ENCODE results near the gene FCN1. TPM values are rescaled to one million over a fixed set of nuclear protein-coding genes. Genes with fewer than 3 reads are reported as not detected.

Gene FCN1
- total RNA-seq, 4 donors from 2014 or later: 0.72 to 2.9 (median 1.1) TPM

DNA sequence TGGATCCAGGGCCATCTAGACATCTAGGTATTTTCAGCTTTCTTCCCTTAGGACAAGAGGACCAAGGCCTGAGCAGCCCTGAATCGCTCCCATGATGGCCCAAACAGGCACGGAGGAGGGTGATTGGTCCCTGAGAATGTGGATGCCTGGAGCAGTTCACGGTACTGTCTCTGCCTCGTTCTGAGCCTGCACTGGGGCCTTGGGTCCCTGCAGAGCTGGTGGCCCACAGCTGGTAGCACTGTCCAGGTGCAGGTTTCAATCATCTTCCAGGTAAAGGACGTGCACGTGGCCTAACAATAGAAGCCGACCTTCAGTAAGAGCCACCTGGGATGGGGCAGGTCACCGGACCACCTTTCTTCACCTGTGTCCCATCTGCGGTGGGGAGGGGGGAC is 19.4 kb upstream of the FCN1 start:
- intact Hi-C loops (cut with DNase I; ENCODE audit: low total_unique reads): no loop called here
- H3K4me3 ChIP-seq (ENCODE audit: low read depth, poor library complexity, severe bottlenecking): no peak overlapping the region
- WGBS, 2 donors: 69 to 85% methylated on average over 9 of the region's 9 CpGs
- no peak for DNase-seq (ENCODE audit: low spot score in 2 of 2)
- TF ChIP-seq POLR2A (IDR thresholded peaks at IDR 0.05) (no peak), CTCF (IDR thresholded peaks at IDR 0.05) (no peak)

- intact Hi-C loops (cut with DNase I; ENCODE audit: low total_unique reads): no loop called here
- TF ChIP-seq CTCF (IDR thresholded peaks at IDR 0.05) (no peak), POLR2A (IDR thresholded peaks at IDR 0.05) (no peak)
- H3K4me3 ChIP-seq (ENCODE audit: low read depth, poor library complexity, severe bottlenecking): no peak overlapping the region
- no peak for DNase-seq (ENCODE audit: low spot score in 2 of 2)
- WGBS, 2 donors: 82 to 84% methylated on average over 13 of the region's 13 CpGs
These were observed 18.8 kb upstream of the FCN1 start for GRCh38 chr9:134936346-134937163.

GRCh38 chr9:134935701-134936345 is 18.1 kb upstream of the FCN1 start:
- no peak for TF ChIP-seq CTCF (IDR thresholded peaks at IDR 0.05)
- TF ChIP-seq POLR2A (IDR thresholded peaks at IDR 0.05): no peak
- H3K4me3 ChIP-seq (ENCODE audit: low read depth, poor library complexity, severe bottlenecking): no peak overlapping the region
- intact Hi-C loops (cut with DNase I; ENCODE audit: low total_unique reads): no loop called here
- 69 to 74% methylated on average over 27 of the region's 27 CpGs for WGBS, 2 donors
- no peak for DNase-seq (ENCODE audit: low spot score in 2 of 2)

- WGBS, 2 donors: 77 to 79% methylated on average over 17 of the region's 17 CpGs
- DNase-seq (ENCODE audit: low spot score in 2 of 2): no peak
- H3K4me3 ChIP-seq (ENCODE audit: low read depth, poor library complexity, severe bottlenecking): no peak overlapping the region
- intact Hi-C loops (cut with DNase I; ENCODE audit: low total_unique reads): no loop called here
- TF ChIP-seq CTCF (IDR thresholded peaks at IDR 0.05) (no peak), POLR2A (IDR thresholded peaks at IDR 0.05) (no peak)
These were observed 17.4 kb upstream of the FCN1 start for GRCh38 chr9:134935056-134935640.

DNA sequence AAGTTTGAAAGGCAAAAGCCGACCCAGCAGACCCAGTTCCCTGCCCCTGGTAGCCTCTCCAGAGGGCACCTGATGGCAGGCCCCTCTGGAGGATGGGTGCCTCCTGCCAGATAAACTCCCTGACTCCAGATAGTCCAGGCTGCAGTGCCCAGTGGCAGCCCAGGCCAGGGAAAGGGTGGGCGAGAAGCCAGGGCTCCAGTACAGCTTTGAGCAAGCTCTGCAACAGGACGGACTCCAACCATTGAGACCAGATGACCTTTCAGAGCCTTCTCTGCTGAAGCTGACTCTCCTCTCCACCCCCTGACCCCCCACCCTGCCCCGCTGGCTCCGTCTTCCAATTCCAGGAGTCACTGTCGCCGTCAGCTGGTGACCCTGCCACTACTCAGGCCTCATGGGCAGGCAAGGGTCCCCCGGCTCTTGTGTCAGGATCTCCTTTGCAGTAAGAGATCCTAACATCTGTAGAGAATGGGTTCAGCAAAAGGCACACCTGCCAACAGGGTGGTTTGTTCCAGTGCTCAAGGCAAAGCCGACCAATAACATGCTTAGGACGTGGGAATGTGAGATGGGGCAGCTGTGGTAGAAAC is 15.5 kb upstream of the FCN1 start:
- WGBS, 2 donors: 93 to 95% methylated on average over 10 of the region's 10 CpGs
- DNase-seq (ENCODE audit: low spot score in 2 of 2): no peak
- no peak overlapping the region for H3K4me3 ChIP-seq (ENCODE audit: low read depth, poor library complexity, severe bottlenecking)
- TF ChIP-seq CTCF (IDR thresholded peaks at IDR 0.05) (no peak), POLR2A (IDR thresholded peaks at IDR 0.05) (no peak)
- intact Hi-C loops (cut with DNase I; ENCODE audit: low total_unique reads): no loop called here
